ENCODE data around the gene CYP2W1. TPM values are rescaled to one million over a fixed set of nuclear protein-coding genes. Genes with fewer than 3 reads are reported as not detected.
"Not testable (repeated sequence)": the region's sequence is repeated elsewhere in the genome, so short reads cannot be mapped to it uniquely, and the experiment has no call there.

CYP2W1 gene
- total and polyA plus RNA-seq, 8 donors: 6.2 to 16.9 (median 9.0) TPM; not detected in 2

- no peak overlapping the region for H3K27ac ChIP-seq
- DNase-seq: no peak
- ATAC-seq: no peak
- H3K4me3 ChIP-seq: no peak overlapping the region
- H3K36me3 ChIP-seq: no peaks in the 10 kb centered on the region
- no peaks in the 10 kb centered on the region for H3K27me3 ChIP-seq
- intact Hi-C loops (cut with DNase I): no loop called here
- H3K4me1 ChIP-seq: peaks cover 0 to 11% of the 10 kb centered on the region in 2 donors
- TF ChIP-seq CTCF (IDR thresholded peaks at IDR 0.05): no peak
- H3K9me3 ChIP-seq: no peaks in the 10 kb centered on the region
Measured at GRCh38 chr7:940599-941408, 42.2 kb upstream of the CYP2W1 start.

- H3K27me3 ChIP-seq; H3K4me3 ChIP-seq; H3K27ac ChIP-seq; H3K36me3 ChIP-seq; intact Hi-C loops (cut with DNase I); H3K9me3 ChIP-seq; DNase-seq; ATAC-seq: not testable (repeated sequence)
- H3K4me1 ChIP-seq: peaks cover 0 to 11% of the 10 kb centered on the region in 2 donors
Measured at GRCh38 chr7:943793-944192, 39.2 kb upstream of the CYP2W1 start.

- Histone ChIP-seq H3K9me3 (no peaks in the 10 kb centered on the region), H3K27me3 (peaks cover 0 to 7% of the 10 kb centered on the region in 2 donors), H3K4me1 (peaks cover 0 to 17% of the 10 kb centered on the region in 2 donors), H3K36me3 (no peaks in the 10 kb centered on the region), H3K4me3 (peak overlapping the region; percentile 1 to 40), H3K27ac (no peak overlapping the region)
- ATAC-seq (no peak), DNase-seq (no peak)
- intact Hi-C loops (cut with DNase I): no loop called here
- TF ChIP-seq CTCF (IDR thresholded peaks at IDR 0.05): no peak
Measured at GRCh38 chr7:944744-945143, 38.2 kb upstream of the CYP2W1 start.

GRCh38 chr7:945147-945555, 37.8 kb upstream of the CYP2W1 start:
- H3K4me3 ChIP-seq: peak overlapping the region; percentile 1 to 40
- H3K27ac ChIP-seq: peak overlapping the region; percentile 55 to 61
- H3K27me3 ChIP-seq: peaks cover 0 to 7% of the 10 kb centered on the region in 2 donors
- ATAC-seq: peak; percentile 57
- no peak for TF ChIP-seq CTCF (IDR thresholded peaks at IDR 0.05)
- H3K4me1 ChIP-seq: peaks cover 0 to 17% of the 10 kb centered on the region in 2 donors
- H3K9me3 ChIP-seq: no peaks in the 10 kb centered on the region
- H3K36me3 ChIP-seq: no peaks in the 10 kb centered on the region
- peak in 1 of 4 donors; percentile 72 for DNase-seq
- intact Hi-C loops (cut with DNase I): no loop called here

GRCh38 chr7:945556-946255, 37.3 kb upstream of the CYP2W1 start:
- H3K27ac ChIP-seq: peak overlapping the region; percentile 55 to 61
- peak in 3 of 4 donors; percentile 71 to 95 (median 88) for DNase-seq
- no peaks in the 10 kb centered on the region for H3K9me3 ChIP-seq
- intact Hi-C loops (cut with DNase I): no loop called here
- peaks cover 0 to 20% of the 10 kb centered on the region in 2 donors for H3K4me1 ChIP-seq
- peak overlapping the region; percentile 1 to 40 for H3K4me3 ChIP-seq
- H3K27me3 ChIP-seq: peaks cover 0 to 7% of the 10 kb centered on the region in 2 donors
- no peaks in the 10 kb centered on the region for H3K36me3 ChIP-seq
- no peak for TF ChIP-seq CTCF (IDR thresholded peaks at IDR 0.05)
- ATAC-seq: peak; percentile 98

Data from left lung (tissue), 10 donors.